HCT116 (cell line): ENCODE data around the gene CNKSR3. TPM values are rescaled to one million over a fixed set of nuclear protein-coding genes. Genes with fewer than 3 reads are reported as not detected.

Source experiments
- ATAC-seq: fragments of 200-7000 bp; cut with Tn5 transposase; 2 replicates; pipeline ENCODE4 v1.9.1; 2020; ENCODE audit warnings: mild to moderate bottlenecking, moderate library complexity
- BruUV-seq: library from RNA; stranded (reverse); fragments of 400-500 nt; replicated peaks from 2 replicates; lab custom pipeline; 2021; lab: Mats Ljungman, UMichigan
- CTCF ChIA-PET: fragments of 300-600 bp; sonication (Branson Sonifier 250); formaldehyde crosslinking; loops from one replicate; lab custom pipeline; 2021; ENCODE audit warnings: antibody characterized with exemption; lab: Charles Lee
- POLR2A ChIA-PET: fragments of 300-600, 350-600 bp; sonication (Branson Sonifier 250); formaldehyde crosslinking; loops from one replicate; lab custom pipeline; 2021; ENCODE audit warnings: antibody characterized with exemption; lab: Charles Lee
- RAD21 ChIA-PET, 2 experiments: fragments of 300-600 bp; sonication (Branson Sonifier 250); formaldehyde crosslinking; loops; one replicate each; lab custom pipeline; 2023; ENCODE audit warnings: low total read pairs in 2 of 2; ENCODE audit not compliant: uncharacterized antibody in 2 of 2, unreplicated experiment in 2 of 2, low non-redundant PET in 1 of 2; lab: Charles Lee
- DNase-seq: peaks from one replicate; pipeline ENCODE4 v3.0.0-alpha.2; 2010; ENCODE audit warnings: low read depth, low spot score
- H2AFZ ChIP-seq: fragments of 200-600 bp; shearing (Covaris generic), sonication (generic); 2 replicates; pipeline ENCODE4 v1.6.1; 2017; ENCODE audit warnings: low read depth, mixed run types, mixed read lengths, antibody characterized with exemption, low read length; ENCODE audit not compliant: poor library complexity, severe bottlenecking
- H3K27ac ChIP-seq: 2 replicates; pipeline ENCODE4 v1.5.1; 2012; ENCODE audit warnings: low read depth, low read length
- H3K27me3 ChIP-seq: fragments of 200-600 bp; sonication (generic); 2 replicates; pipeline ENCODE4 v1.6.1; 2016; ENCODE audit warnings: mixed run types, low read length, mixed read lengths; ENCODE audit not compliant: insufficient read depth
- H3K36me3 ChIP-seq, 2 experiments: fragments of 200-500 bp in 1 of 2; fragments of 200-600 bp in 1 of 2; sonication (Bioruptor generic) in 1 of 2; sonication (generic) in 1 of 2; 2 replicates each; pipeline versions ENCODE4 v1.5.1 to v1.6.1; 2014 to 2016; ENCODE audit warnings: low read length in 2 of 2, inconsistent platforms in 1 of 2, mixed read lengths in 1 of 2, mixed run types in 1 of 2; ENCODE audit not compliant: insufficient read depth in 2 of 2, control insufficient read depth in 1 of 2
- H3K4me1 ChIP-seq, 2 experiments: fragments of 200-600 bp in 1 of 2; sonication (generic) in 1 of 2; 2 replicates each; pipeline versions ENCODE4 v1.5.1 to v1.6.1; 2012 to 2017; ENCODE audit warnings: low read length in 2 of 2, inconsistent platforms in 1 of 2, mild to moderate bottlenecking in 1 of 2, mixed read lengths in 1 of 2, mixed run types in 1 of 2, moderate library complexity in 1 of 2; ENCODE audit not compliant: insufficient read depth in 2 of 2, control insufficient read depth in 1 of 2
- H3K4me2 ChIP-seq: fragments of 200-600 bp; sonication (generic); 2 replicates; pipeline ENCODE4 v1.6.1; 2017; ENCODE audit warnings: mixed run types, low read length, mixed read lengths
- H3K4me3 ChIP-seq, 2 experiments: fragments of 200-600 bp in 1 of 2; sonication (generic) in 1 of 2; replicated peaks in 1 of 2; 2 replicates each; pipeline ENCODE4 v1.5.1; 2011 to 2016; ENCODE audit warnings: low read length in 2 of 2, control low read depth in 1 of 2, low read depth in 1 of 2, mild to moderate bottlenecking in 1 of 2, mixed read lengths in 1 of 2, mixed run types in 1 of 2
- H3K79me2 ChIP-seq: fragments of 200-600 bp; sonication (generic); 2 replicates; pipeline ENCODE4 v1.6.1; 2017; ENCODE audit warnings: mild to moderate bottlenecking, mixed run types, low read length, moderate library complexity, mixed read lengths; ENCODE audit not compliant: insufficient read depth
- H3K9ac ChIP-seq: fragments of 200-600 bp; sonication (generic); 2 replicates; pipeline ENCODE4 v1.6.1; 2016; ENCODE audit warnings: low read length, mixed read lengths
- H3K9me2 ChIP-seq: fragments of 200-600 bp; sonication (generic), shearing (Covaris generic); 2 replicates; pipeline ENCODE4 v1.6.1; 2017; ENCODE audit warnings: mixed run types, mild to moderate bottlenecking, moderate library complexity; ENCODE audit not compliant: insufficient read depth
- H3K9me3 ChIP-seq, 2 experiments: fragments of 200-500 bp in 1 of 2; fragments of 200-600 bp in 1 of 2; sonication (Bioruptor generic) in 1 of 2; sonication (generic) in 1 of 2; 2 replicates each; pipeline ENCODE4 v1.6.1; 2014 to 2017; ENCODE audit warnings: low read length in 2 of 2, mixed read lengths in 2 of 2, inconsistent platforms in 1 of 2, low read depth in 1 of 2, mild to moderate bottlenecking in 1 of 2, mixed run types in 1 of 2, moderate library complexity in 1 of 2; ENCODE audit not compliant: control insufficient read depth in 1 of 2, insufficient read depth in 1 of 2
- H4K20me1 ChIP-seq: fragments of 200-600 bp; sonication (generic), shearing (Covaris generic); 2 replicates; pipeline ENCODE4 v1.6.1; 2017; ENCODE audit warnings: mixed run types, mild to moderate bottlenecking, moderate library complexity; ENCODE audit not compliant: insufficient read depth
- CBX3 ChIP-seq: IDR thresholded peaks from 2 replicates; pipeline ENCODE4 v1.6.1; 2012; ENCODE audit warnings: low read depth
- CEBPB ChIP-seq: IDR thresholded peaks from 2 replicates; pipeline ENCODE4 v1.6.1; 2012; ENCODE audit warnings: low read depth
- EGR1 ChIP-seq: IDR thresholded peaks from 2 replicates; pipeline ENCODE4 v1.6.1; 2012; ENCODE audit warnings: low read depth
- EZH2 ChIP-seq: fragments of 200-600 bp; sonication (generic); IDR thresholded peaks from 2 replicates; pipeline ENCODE4 v1.6.1; 2017; ENCODE audit warnings: antibody characterized with exemption, mixed run types
- EZH2phosphoT487 ChIP-seq: fragments of 200-600 bp; IDR thresholded peaks from 2 replicates; pipeline ENCODE4 v1.6.1; 2018; ENCODE audit warnings: antibody characterized with exemption, borderline replicate concordance
- FOSL1 ChIP-seq: IDR thresholded peaks from 2 replicates; pipeline ENCODE4 v1.6.1; 2012; ENCODE audit warnings: low read depth
- JUND ChIP-seq: IDR thresholded peaks from 2 replicates; pipeline ENCODE4 v1.6.1; 2012
- POLR2A ChIP-seq: IDR thresholded peaks from 2 replicates; pipeline ENCODE4 v1.7.0; 2011; ENCODE audit warnings: borderline replicate concordance; ENCODE audit not compliant: insufficient read depth, insufficient read length; ENCODE audit errors: extremely low read depth
- POLR2AphosphoS5 ChIP-seq: IDR thresholded peaks from 2 replicates; pipeline ENCODE4 v1.6.1; 2011; ENCODE audit warnings: mild to moderate bottlenecking, low read depth, low read length, moderate library complexity
- RAD21 ChIP-seq: IDR thresholded peaks from 2 replicates; pipeline ENCODE4 v1.6.1; 2012; ENCODE audit warnings: low read depth, mild to moderate bottlenecking
- REST ChIP-seq: IDR thresholded peaks from 2 replicates; pipeline ENCODE4 v1.6.1; 2012; ENCODE audit warnings: low read depth
- SIN3A ChIP-seq: IDR thresholded peaks from 2 replicates; pipeline ENCODE4 v1.6.1; 2012; ENCODE audit warnings: low read depth
- SRF ChIP-seq: IDR thresholded peaks from 2 replicates; pipeline ENCODE4 v1.6.1; 2012; ENCODE audit warnings: low read depth
- TCF7L2 ChIP-seq: IDR thresholded peaks from 2 replicates; pipeline ENCODE4 v1.7.0; 2011; ENCODE audit warnings: borderline replicate concordance, inconsistent platforms; ENCODE audit not compliant: insufficient read depth, insufficient read length; ENCODE audit errors: extremely low read depth
- YY1 ChIP-seq: IDR thresholded peaks from 2 replicates; pipeline ENCODE4 v1.6.1; 2011; ENCODE audit warnings: low read length, low read depth, moderate library complexity, mild to moderate bottlenecking; ENCODE audit not compliant: insufficient replicate concordance; ENCODE audit errors: extremely low read depth
- ZFX ChIP-seq: fragments of 450-650 bp; IDR thresholded peaks from 2 replicates; pipeline ENCODE4 v1.6.1; 2017
- ZNF274 ChIP-seq: fragments of 200-500 bp; sonication (Bioruptor generic); IDR thresholded peaks from 2 replicates; pipeline ENCODE4 v1.6.1; 2014; ENCODE audit warnings: mild to moderate bottlenecking, low read depth, low read length, inconsistent platforms
- intact Hi-C: fragments of 100-400 bp; cut with micrococcal nuclease; formaldehyde crosslinking; loops from 2 replicates; pipeline ENCODE4 v1.10.0; 2022
- total RNA-seq: library from RNA; stranded (reverse); gene quantifications from one replicate; pipeline ENCODE4 v1.2.1, GENCODE V29; 2021; ENCODE audit not compliant: unreplicated experiment
- TF ChIP-seq, protein P1 (sequence below): IDR thresholded peaks from 2 replicates; pipeline ENCODE4 v1.6.1; 2012

Gene CNKSR3
- total RNA-seq, 1 experiment from 2014 or later: 15.4 TPM

GRCh38 chr6:154548130-154548830, 37.8 kb upstream of the CNKSR3 start:
- ATAC-seq (no peak), DNase-seq (no peak)
- Histone ChIP-seq H3K4me2 (no peak overlapping the region), H3K9me3 (no peaks in the 10 kb centered on the region), H3K4me3 (no peak overlapping the region), H3K4me1 (no peaks in the 10 kb centered on the region; a peak in 1 of 4 replicates), H3K36me3 (no peaks in the 10 kb centered on the region), H2AFZ (no peak overlapping the region), H4K20me1 (no peaks in the 10 kb centered on the region), H3K27me3 (no peaks in the 10 kb centered on the region), H3K9ac (no peak overlapping the region), H3K27ac (no peak overlapping the region), H3K79me2 (no peaks in the 10 kb centered on the region), H3K9me2 (no peaks in the 10 kb centered on the region)
- ChIA-PET CTCF (no interaction called here), RAD21 (interaction anchor here in 1 of 2 experiments (0.6 kb wide), 1 partner anchor 38 kb away, joined by 3 read pairs; no protein-coding TSS in a partner anchor), POLR2A (no interaction called here)
- intact Hi-C loops: no loop called here
- BruUV-seq: no TSS peak
- no peak for TF ChIP-seq RAD21
- TF ChIP-seq REST: no peak
- TF ChIP-seq TCF7L2: no peak
- TF ChIP-seq, protein P1, sequence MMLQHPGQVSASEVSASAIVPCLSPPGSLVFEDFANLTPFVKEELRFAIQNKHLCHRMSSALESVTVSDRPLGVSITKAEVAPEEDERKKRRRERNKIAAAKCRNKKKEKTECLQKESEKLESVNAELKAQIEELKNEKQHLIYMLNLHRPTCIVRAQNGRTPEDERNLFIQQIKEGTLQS: no peak
- TF ChIP-seq ZNF274: no peak
- TF ChIP-seq JUND: no peak
- TF ChIP-seq SRF: no peak
- no peak for TF ChIP-seq POLR2AphosphoS5
- TF ChIP-seq EGR1: no peak
- no peak for TF ChIP-seq POLR2A
- TF ChIP-seq EZH2phosphoT487: no peak
- no peak for TF ChIP-seq YY1
- no peak for TF ChIP-seq ZFX
- no peak for TF ChIP-seq EZH2
- TF ChIP-seq CBX3: no peak
- no peak for TF ChIP-seq SIN3A
- TF ChIP-seq CEBPB: no peak
- TF ChIP-seq FOSL1: no peak
